Stimulated activated CD8-positive, alpha-beta memory T cell treated with anti-CD3 and anti-CD28 coated beads, Interleukin-12 subunit alpha, Interleukin-12 subunit beta, amount 100 ng/mL, for 1 hour (primary cell): Measurements from ENCODE around the gene AXIN1.
"Not testable (repeated sequence)": the region's sequence is repeated elsewhere in the genome, so short reads cannot be mapped to it uniquely, and the experiment has no call there.

Source experiments
- DNase-seq: peaks from one replicate; pipeline ENCODE4 v3.0.0-alpha.2; 2020; ENCODE audit warnings: low read depth

AXIN1 gene

DNA sequence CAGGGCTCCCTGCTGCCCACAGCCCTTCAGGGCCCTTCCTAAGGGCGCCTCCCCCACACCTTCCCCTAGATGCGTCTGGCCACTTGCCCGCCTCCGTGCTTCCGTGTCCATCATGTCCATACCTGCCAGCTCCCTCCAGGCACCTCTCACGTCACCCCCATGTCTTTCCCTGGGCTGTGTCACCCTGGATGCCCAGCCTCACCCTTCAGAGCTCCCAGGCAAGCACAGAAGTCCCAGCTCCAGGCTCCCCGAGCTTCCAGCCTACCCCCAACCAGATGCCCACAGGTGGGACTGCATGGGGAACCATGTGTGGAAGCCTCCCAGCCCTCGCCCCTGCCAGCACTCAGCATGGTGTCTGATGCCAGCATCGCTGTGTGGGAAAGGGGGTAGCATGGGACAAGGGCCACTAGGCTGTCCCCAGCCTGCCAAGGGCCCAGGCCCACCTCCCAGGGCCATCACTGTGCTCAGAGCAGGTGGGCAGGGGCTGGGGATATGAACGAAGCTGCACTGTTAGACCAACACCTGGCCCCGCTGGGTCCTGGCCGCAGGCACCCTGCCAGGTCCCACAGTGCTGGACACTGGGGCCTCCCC lies 1.9 kb upstream of the AXIN1 start:
- no peak for DNase-seq

DNA sequence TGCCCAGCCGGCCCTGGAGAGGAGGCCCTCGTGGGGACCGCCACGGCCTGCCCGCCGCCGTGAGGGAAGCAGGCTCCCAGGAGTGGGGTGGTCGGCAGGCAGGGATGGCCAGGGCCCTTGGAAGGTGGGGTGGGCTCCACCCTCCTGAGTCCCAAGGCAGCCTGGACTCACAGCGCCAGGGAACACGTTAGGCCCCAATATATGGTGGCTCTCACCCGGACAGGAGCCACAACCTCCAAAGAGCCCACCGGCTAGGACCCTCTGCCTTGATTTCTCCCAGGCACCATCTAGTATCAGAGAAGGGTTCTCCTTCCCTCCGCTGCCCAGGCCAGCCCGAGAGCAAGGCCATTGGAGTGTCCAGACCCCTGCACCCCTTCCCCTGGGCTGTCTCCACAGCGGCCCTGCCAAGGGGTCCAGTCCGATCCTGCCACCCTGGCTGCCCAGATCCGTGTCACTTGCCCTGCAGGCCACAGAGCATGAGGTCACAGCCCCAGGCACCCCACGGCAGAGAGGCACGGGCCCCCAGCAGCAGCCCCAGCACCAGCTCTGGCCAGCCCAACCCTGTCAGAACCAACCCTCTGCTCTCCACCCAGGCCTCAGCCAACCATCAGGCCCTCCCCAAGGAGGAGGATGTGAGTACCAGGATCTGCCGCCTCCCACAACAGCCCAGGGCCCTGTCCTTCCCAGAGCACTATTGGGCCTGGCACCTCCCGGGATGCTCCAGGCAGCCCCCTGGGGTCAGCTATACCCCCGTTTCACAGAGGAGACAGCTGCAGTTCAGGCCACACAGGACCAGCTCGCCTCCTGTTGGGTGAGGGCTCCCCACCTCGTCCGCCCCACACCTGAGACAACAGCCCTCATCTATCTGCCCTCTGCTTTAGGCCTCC lies 1.1 kb upstream of the AXIN1 start:
- DNase-seq = no peak

DNA sequence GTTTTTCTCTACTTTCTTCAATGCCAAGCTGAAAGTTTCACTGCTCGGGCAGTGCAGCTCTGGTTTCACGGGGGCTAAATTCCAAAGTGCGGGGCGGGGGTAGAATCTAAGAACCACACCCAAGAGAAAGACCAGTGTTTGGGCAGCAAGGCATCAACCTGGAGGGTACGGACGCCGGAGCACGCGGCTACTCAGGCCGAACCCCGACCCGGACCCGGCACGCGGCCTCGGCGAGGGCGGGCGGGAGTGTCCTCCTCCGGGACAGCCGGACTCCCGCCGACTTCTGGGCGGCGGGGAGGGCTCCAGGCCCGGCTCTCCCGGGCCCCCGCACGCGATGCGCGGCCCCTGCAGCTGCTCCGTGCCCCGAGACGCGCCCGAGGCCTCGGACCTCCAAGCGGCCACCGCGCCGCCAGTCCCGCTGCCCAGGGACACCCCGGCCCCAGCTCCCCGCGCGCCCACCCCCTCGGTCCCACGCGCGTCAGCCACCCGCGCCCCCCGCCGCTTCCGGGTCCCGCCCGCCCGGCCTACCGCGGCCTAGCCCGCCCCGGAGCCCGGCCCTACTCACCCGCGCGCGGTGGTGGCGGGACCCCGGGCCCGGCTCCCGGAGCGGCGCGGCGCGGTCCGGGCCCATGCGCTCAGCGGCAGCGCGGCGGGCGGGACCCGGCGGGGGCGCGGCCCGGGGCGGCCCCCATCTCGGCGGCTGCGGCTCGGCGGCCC lies 561 bp downstream of the AXIN1 start:
- no peak for DNase-seq

DNA sequence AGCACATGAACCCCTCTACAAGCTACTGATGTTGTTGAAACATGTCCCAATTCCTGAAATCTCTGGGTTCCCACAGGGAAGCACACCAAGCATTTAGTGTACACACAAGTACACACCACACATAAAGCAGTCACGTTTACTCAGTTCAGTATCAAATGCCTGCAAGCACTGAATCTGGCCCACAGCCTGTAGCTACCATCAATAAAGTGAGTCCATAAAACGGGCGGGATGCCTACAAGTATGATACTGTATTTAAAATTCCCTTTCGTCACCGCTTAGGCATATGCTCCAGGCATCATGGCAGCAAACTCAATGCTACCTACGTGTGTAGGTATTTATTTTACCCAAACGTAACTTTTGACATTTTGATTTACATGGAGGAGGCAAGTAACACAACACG lies 2.3 kb downstream of the AXIN1 start:
- DNase-seq = no peak

DNA sequence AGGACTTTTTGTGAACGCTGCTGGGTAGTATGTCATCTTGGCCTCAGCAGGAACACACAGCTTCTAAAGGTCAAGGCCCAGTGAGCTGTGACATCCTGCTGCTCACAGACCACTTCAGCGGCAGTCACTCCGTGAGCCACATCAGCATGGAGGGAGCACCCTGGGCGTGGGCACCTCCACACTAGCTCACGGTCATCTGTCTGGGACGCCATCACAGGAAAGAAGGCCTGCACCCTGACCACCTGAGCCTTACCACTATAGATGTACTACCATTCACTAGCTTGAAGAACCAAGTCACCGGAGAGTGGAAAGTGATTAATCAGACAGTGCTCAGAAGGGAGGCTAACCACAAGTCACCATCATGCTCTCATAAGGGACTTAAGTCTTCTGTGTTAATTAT lies 3.3 kb downstream of the AXIN1 start:
- DNase-seq = no peak

DNA sequence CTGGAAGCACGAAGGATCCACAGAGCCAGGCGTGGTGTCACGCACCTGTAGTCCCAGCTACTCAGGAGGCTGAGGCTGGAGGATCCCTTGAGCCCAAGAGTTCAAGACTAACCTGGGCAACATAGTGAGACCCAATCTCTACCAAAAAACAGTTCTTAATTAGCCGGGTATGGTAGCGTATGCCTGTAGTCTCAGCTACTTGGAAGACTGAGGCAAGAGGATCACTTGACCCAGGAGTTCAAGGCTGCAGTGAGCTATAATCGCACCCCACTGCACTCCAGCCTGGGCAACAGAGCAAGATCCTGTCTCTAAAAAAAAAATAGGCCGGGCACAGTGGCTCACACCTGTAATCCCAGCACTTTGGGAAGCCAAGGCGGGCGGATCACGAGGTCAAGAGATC lies 4.0 kb downstream of the AXIN1 start:
- not testable (repeated sequence) for DNase-seq

DNA sequence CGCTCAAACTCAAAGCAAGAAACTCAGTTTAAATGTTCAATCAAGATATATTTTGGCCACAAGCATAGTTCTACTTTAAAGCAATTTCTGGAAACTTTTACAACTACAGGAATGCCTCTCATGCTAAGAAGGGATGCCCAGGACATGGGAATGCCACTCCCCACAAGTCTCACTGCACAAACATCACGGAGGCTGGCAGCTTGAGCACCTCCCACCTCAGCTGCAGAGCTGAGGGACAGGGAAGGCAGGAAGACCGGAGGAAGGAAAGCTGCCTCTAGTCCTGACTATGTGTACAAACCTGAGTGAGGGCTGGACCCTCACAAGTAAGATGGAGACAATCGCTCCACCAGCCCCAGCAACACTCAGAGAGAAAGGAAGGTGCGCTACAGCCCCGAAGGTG lies 5.3 kb downstream of the AXIN1 start:
- no peak for DNase-seq

DNA sequence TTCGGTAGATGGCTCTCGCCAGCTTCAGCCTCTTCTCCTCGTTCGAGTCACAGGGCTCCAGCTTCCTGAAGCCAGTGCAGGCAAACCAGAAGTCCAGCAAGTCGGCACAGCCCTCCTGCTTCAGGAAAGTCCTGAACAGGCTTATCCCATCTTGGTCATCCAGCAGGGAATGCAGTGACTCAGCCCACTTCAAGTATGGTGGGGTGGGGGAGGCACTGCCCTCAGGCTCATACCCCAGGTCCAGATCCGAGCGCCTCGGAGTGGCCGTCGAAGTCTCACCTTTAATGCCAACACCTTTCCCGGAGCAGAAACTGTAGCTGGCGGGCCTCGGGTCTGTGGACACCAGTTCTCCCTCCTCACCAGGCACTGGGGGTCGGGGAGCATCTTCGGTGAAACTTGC lies 5.9 kb downstream of the AXIN1 start:
- DNase-seq = no peak

DNA sequence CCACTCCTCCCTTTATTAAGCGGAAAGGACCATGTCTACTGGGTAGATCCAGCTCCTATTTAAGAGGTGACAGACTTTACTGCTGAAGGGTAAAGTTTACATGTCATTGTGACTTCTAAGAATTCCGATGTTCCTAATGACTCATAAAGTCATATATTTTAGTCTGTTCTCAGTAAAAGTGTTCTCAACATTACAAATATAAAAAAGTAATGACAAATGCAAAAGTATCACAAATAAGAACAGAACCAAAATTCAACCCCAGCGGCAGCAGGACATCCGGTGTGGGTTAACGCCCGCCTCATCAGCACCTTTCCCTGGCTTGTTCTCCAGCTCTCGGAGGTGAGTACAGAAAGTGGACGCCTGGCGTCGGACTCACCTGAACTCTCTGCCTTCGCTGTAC lies 6.8 kb downstream of the AXIN1 start:
- no peak for DNase-seq

DNA sequence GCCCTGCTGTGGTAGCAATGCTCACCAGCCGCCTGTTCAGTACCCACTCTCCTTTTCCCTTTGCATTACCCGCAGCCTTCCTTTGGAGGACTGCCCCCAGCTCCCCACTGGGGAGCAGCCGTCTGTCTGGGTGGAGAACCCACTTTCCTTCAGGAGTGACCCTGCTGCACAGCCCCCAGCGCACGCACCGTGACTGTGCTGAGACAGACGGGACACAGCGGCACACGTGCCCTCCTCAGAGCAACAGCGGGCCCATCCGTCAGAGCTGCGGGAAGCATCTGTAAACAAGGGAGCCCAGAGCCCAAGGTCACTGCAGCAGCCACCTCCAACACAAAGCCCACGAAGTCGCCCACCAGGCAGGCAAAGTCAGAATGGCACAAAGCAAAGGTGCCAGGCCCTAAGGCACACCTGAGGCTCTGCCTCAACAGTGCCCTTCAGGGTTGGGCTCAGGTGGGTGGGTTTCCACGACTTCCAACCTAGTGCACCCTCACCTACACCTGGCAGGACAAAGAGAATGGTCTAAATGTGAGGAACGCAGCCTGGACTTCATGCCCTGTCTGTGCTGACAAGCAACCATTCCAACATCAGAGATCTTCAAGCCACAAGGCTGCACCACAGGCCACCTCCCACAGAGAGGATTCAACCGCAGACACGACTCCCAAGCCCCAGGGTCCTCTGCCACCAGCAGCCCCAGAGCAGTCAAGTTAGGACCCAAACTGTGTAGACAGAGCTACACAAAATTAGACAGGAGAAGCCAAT lies 9.9 kb downstream of the AXIN1 start:
- DNase-seq = no peak

DNA sequence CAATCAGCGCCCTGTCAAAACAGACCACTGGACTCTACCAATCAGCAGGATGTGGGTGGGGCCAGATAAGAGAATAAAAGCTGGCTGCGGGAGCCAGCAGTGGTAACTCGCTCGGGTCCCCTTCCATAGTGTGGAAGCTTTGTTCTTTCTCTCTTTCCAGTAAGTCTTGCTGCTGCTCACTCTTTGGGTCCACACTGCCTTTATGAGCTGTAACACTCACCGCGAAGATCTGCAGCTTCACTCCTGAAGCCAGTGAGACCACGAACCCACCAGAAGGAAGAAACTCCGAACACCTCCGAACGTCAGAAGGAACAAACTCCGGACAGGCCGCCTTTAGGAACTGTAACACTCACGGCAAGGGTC lies 10.6 kb downstream of the AXIN1 start:
- DNase-seq = not testable (repeated sequence)

DNA sequence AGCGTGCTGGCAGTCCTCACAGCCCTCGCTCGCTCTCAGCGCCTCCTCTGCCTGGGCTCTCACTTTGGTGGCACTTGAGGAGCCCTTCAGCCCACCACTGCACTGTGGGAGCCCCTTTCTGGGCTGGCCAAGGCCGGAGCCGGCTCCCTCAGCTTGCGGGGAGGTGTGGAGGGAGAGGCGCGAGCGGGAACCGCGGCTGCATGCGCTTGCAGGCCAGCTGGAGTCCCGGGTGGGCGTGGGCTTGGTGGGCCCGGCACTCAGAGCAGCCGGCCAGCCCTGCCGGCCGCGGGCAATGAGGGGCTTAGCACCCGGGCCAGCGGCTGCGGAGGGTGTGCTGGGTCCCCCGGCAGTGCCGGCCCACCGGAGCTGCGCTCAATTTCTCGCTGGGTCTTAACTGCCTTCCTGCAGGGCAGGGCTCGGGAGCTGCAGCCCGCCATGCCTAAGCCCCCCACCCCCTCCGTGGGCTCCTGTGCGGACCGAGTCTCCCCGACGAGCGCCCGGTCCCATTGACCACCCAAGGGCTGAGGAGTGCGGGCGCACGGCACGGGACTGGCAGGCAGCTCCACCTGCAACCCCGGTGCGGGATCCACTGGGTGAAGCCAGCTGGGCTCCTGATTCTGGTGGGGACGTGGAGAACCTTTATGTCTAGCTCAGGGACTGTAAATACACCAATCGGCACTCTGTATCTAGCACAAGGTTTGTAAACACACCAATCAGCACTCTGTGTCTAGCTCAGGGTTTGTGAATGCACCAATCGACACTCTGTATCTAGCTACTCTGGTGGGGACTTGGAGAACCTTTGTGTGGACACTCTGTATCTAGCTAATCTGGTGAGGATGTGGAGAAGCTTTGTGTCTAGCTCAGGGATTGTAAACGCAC lies 11.2 kb downstream of the AXIN1 start:
- DNase-seq = not testable (repeated sequence)

DNA sequence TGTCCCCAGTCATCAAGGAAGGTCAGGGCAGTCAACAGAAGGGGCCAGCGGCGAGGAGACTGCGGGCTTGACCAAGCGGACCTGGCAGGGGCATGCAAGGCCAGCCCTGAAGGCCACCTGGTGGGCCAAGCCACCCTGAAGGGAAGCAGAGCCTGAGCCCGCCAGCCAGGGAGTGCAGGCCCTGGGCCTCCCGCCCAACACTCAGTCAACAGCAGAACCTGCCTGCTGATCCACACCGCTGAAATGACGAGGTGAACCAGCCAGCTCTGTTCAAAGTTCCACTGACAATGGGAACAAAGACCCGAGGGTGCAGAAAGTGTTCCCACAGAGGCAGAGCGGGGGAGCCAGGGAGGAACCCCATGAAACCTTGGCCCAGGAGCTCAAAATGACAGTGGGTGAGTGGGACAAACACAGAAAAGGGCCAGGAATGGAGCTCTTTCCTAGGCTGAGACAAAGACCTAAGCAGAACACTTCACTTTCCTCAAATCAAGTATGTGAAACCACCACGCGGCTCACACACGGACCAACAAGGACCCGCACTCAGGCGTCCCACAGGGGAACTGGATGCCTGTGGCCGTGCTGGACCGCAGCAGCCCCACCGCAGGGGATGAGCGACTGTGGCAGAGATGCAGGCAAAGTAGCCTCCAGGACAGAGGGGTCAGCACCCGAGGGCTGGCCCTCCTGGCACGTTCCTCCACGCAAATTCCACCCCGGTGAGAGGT lies 12.0 kb downstream of the AXIN1 start:
- no peak for DNase-seq

DNA sequence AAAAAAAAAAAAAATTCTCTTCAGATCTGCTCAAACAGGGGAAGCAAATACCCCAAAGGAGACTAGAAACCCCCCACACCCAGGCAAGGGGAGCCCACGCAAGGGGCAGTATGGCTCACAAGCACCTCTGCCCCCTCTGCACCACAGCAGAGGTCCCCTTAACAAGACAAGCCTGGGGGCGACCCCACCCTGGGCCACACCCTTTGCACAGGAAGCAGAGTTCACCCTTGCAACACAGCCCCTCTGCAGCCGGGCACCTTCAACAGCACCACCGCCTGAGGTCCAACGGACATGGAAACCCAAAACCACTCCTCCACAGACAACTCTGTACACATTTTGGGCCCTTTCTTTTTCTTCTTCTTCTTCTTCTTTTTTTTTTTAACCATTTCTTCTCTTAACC lies 12.8 kb downstream of the AXIN1 start:
- no peak for DNase-seq

DNA sequence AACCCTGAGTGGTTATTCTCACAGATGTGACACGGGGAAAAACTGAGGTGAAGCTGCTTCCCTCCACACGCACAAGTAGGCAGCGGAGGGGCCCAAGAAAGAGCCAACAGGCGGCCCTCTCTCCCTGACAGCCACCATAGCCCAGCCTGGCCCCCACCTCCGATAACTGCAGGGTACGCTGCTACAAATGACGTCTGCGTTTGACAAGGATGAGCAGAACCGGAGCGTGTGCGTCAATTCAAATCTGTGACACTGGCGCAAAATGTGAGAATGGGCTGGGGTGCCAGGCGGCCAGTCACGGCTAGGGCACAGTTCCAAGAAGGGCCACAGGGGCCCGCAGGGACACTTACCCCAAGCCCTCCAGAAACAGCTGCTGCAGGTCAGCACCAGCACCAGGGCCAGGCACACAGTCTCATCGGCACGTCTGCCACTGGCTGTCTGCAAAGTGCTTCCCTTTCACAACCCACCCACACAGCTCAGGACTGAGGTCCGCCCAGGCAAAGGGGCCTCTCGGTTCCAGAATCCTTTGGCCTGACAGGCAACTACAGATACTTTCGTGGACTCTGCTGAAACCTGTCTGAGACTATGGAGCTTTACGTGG lies 14.4 kb downstream of the AXIN1 start:
- DNase-seq = no peak

DNA sequence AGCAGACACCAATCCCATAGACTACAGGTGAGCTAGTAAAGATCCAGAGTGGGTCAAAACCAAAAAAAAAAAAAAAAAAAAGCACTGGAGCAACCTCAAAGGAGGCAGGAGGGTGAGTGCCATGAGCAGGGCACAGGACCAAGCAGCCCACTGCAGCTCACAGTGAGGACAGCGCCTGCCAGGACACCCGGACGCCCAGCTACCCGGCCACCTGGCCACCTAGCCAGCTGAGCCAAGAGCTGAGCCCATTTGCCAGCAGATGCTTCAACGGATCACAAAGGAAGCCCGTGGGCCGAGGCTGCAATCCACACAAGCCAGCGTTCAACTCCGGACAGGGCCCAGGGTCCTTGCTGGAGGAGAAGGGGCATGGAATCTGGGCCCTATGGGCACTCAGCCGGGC lies 15.1 kb downstream of the AXIN1 start:
- no peak for DNase-seq

DNA sequence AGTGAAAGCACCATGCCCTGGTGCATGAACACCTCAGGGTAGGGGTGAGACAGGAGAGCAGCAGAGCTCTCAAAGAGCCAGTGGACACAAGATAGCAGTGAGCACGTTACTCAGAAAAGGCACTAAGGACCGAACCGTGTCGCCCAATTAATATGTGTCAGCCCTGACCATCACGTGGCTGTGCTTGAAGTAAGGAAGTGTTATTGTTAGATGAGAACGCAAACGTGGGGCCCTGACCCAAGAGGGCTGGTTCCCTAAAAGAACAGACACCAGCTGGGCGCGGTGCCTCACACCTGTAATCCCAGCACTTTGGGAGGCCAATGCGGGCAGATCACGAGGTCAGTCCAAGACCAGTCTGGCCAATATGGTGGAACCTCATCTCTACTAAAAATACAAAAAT lies 16.3 kb downstream of the AXIN1 start:
- no peak for DNase-seq

DNA sequence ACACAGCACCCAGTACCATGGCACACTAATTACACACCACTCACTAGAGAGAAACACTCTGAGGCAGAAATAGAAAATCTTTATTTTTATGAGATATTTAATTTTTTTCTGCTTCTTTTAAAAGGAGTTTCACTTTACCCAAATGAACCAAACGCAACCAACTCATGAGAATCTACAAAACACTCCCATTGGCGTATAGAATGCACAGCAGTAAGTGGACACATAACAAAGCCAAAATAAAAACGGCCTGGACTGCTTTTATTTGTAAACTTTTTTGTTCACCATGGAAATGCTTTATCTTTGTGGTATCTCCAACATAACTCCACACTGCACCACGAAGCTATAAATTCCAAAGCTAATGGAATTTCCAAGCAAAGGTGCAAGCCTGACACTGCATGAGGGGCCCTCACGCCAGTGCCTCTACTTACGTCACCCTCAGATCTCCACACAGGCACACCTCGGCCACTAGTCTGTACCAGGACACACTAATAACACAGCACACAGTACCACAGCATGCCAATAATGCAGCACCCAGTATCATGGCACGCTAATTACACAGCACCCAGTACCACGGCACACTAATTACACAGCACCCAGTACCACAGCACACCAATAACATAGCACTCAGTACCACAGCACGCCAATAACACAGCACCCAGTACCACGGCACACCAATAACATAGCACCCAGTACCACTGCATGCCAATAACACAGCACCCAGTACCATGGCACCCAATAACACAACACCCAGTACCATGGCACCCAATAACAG lies 17.5 kb downstream of the AXIN1 start:
- DNase-seq = not testable (repeated sequence)

DNA sequence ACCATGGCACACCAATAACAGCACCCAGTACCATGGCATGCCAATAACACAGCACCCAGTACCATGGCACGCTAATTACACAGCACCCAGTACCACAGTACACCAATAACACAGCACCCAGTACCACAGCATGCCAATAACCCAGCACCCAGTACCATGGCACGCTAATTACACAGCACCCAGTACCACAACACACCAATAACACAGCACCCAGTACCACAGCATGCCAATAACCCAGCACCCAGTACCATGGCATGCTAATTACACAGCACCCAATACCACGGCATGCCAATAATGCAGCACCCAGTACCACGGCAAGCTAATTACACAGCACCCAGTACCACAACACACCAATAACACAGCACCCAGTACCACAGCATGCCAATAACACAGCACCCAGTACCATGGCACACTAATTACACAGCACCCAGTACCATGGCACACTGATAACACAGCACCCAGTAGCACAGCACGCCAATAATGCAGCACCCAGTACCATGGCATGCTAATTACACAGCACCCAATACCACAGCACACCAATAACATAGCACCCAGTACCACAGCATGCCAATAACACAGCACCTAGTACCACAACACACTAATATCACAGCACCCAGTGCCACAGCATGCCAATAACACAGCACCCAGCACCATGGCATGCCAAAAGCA lies 18.2 kb downstream of the AXIN1 start:
- DNase-seq = not testable (repeated sequence)
